GM23338 (cell line): Measurements from ENCODE around the gene XRCC6. TPM values are rescaled to one million over a fixed set of nuclear protein-coding genes. Genes with fewer than 3 reads are reported as not detected.

ENCODE experiments used
- ATAC-seq: fragments of 200-7000 bp; cut with Tn5 transposase; 3 replicates; pipeline ENCODE4 v1.9.1; 2020
- DNase-seq: peaks from one replicate; pipeline ENCODE4 v3.0.0-alpha.2; 2015; ENCODE audit warnings: low spot score
- H2AFZ ChIP-seq: fragments of 200-600 bp; sonication (generic); 2 replicates; pipeline ENCODE4 v1.8.0; 2016; ENCODE audit warnings: antibody characterized with exemption, mild to moderate bottlenecking, moderate library complexity
- H3F3A ChIP-seq: fragments of 200-600 bp; sonication (generic); replicated peaks from 2 replicates; pipeline ENCODE4 v1.8.0; 2017; ENCODE audit warnings: antibody characterized with exemption, mixed run types, low read depth
- H3K27ac ChIP-seq: fragments of 200-600 bp; sonication (generic); 2 replicates; pipeline ENCODE4 v1.6.1; 2016; ENCODE audit warnings: low read depth
- H3K27me3 ChIP-seq: fragments of 200-600 bp; sonication (generic); 2 replicates; pipeline ENCODE4 v1.8.0; 2016; ENCODE audit warnings: mild to moderate bottlenecking, mixed run types, moderate library complexity; ENCODE audit not compliant: insufficient read depth
- H3K36me3 ChIP-seq: fragments of 200-600 bp; sonication (generic); 2 replicates; pipeline ENCODE4 v1.8.0; 2016; ENCODE audit warnings: mild to moderate bottlenecking; ENCODE audit not compliant: insufficient read depth
- H3K4me1 ChIP-seq: fragments of 200-600 bp; sonication (generic); 2 replicates; pipeline ENCODE4 v1.8.0; 2016; ENCODE audit warnings: mild to moderate bottlenecking, moderate library complexity; ENCODE audit not compliant: insufficient read depth
- H3K4me2 ChIP-seq: fragments of 200-600 bp; sonication (generic); 2 replicates; pipeline ENCODE4 v1.7.1; 2017; ENCODE audit warnings: mixed run types
- H3K4me3 ChIP-seq: fragments of 200-600 bp; sonication (generic); 2 replicates; pipeline ENCODE4 v1.6.1; 2016; ENCODE audit warnings: mixed run types
- H3K79me2 ChIP-seq: fragments of 200-600 bp; sonication (generic); replicated peaks from 2 replicates; pipeline ENCODE4 v1.8.0; 2017; ENCODE audit warnings: mild to moderate bottlenecking; ENCODE audit not compliant: insufficient read depth
- H3K9me2 ChIP-seq: fragments of 200-600 bp; sonication (generic); 2 replicates; pipeline ENCODE4 v1.8.0; 2017; ENCODE audit not compliant: insufficient read depth
- H4K20me1 ChIP-seq: fragments of 200-600 bp; sonication (generic); replicated peaks from 2 replicates; pipeline ENCODE4 v1.8.0; 2017; ENCODE audit warnings: mild to moderate bottlenecking; ENCODE audit not compliant: insufficient read depth
- H3K27ac Mint-ChIP-seq: 2 replicates; pipeline ENCODE4 v1.8.0; 2020; ENCODE audit warnings: inconsistent platforms, mild to moderate bottlenecking, moderate library complexity, mixed read lengths
- H3K27me3 Mint-ChIP-seq: 3 replicates; pipeline ENCODE4 v1.8.0; 2022; ENCODE audit warnings: low read depth, mild to moderate bottlenecking, moderate library complexity, mixed read lengths, inconsistent platforms; ENCODE audit not compliant: insufficient read depth, poor library complexity
- H3K36me3 Mint-ChIP-seq: 3 replicates; pipeline ENCODE4 v1.8.0; 2021; ENCODE audit warnings: low read depth, mild to moderate bottlenecking, inconsistent platforms, moderate library complexity, mixed read lengths
- H3K4me1 Mint-ChIP-seq: 3 replicates; pipeline ENCODE4 v1.8.0; 2020; ENCODE audit warnings: mild to moderate bottlenecking, inconsistent platforms, mixed read lengths
- H3K4me3 Mint-ChIP-seq: 3 replicates; pipeline ENCODE4 v1.8.0; 2021; ENCODE audit warnings: moderate library complexity, mild to moderate bottlenecking, inconsistent platforms, mixed read lengths
- H3K9me3 Mint-ChIP-seq: 3 replicates; pipeline ENCODE4 v1.8.0; 2020; ENCODE audit warnings: moderate library complexity, mild to moderate bottlenecking, inconsistent platforms, mixed read lengths
- CTCF ChIP-seq, 2 experiments: fragments of 200-600 bp in 1 of 2; sonication (generic) in 1 of 2; conservative IDR thresholded peaks; 2 replicates each; pipeline versions ENCODE4 v1.5.1 to v1.6.1; 2016 to 2017; ENCODE audit warnings: antibody characterized with exemption in 2 of 2, low read depth in 2 of 2, mild to moderate bottlenecking in 2 of 2, moderate library complexity in 1 of 2
- EZH2 ChIP-seq: fragments of 200-600 bp; sonication (generic); IDR thresholded peaks from one replicate; pipeline ENCODE4 v1.8.0; 2017; ENCODE audit warnings: antibody characterized with exemption, mild to moderate bottlenecking, low read depth; ENCODE audit not compliant: unreplicated experiment
- JUNB ChIP-seq: IDR thresholded peaks from one replicate; pipeline ENCODE4 v1.6.1; 2016; ENCODE audit warnings: antibody characterized with exemption; ENCODE audit not compliant: unreplicated experiment
- NANOG ChIP-seq: IDR thresholded peaks from 2 replicates; pipeline ENCODE4 v1.6.1; 2016; ENCODE audit warnings: antibody characterized with exemption, borderline replicate concordance
- POLR2AphosphoS5 ChIP-seq: IDR thresholded peaks from 2 replicates; pipeline ENCODE4 v1.6.1; 2016; ENCODE audit warnings: antibody characterized with exemption, low read depth
- REST ChIP-seq: IDR thresholded peaks from one replicate; pipeline ENCODE4 v1.6.1; 2018; ENCODE audit warnings: antibody characterized with exemption; ENCODE audit not compliant: unreplicated experiment
- STAT1 ChIP-seq: IDR thresholded peaks from one replicate; pipeline ENCODE4 v1.6.1; 2016; ENCODE audit warnings: antibody characterized with exemption; ENCODE audit not compliant: unreplicated experiment
- ZNF114 ChIP-seq: fragments of 250-450 bp; sonication (Bioruptor Pico); IDR thresholded peaks from 2 replicates; pipeline ENCODE4 v1.5.0; 2020; ENCODE audit warnings: mild to moderate bottlenecking, moderate library complexity
- ZNF331 ChIP-seq: fragments of 250-450 bp; sonication (Bioruptor Pico); IDR thresholded peaks from 2 replicates; pipeline ENCODE4 v1.5.0; 2020; ENCODE audit warnings: low read depth, mild to moderate bottlenecking, moderate library complexity
- ZNF462 ChIP-seq: fragments of 250-450 bp; sonication (Bioruptor Pico); IDR thresholded peaks from 2 replicates; pipeline ENCODE4 v1.5.0; 2020; ENCODE audit warnings: mild to moderate bottlenecking, moderate library complexity
- polyA plus RNA-seq: library from polyadenylated mRNA; unstranded; fragments of >200 nt; fragmentation: Nextera tagmentation; extraction: Ambion mirVana; gene quantifications from 2 replicates; pipeline ENCODE4 v1.2.1, GENCODE V29; 2016
- total RNA-seq: library from RNA; depleted of rRNA; stranded (reverse); fragments of >200 nt; shearing (Covaris generic); gene quantifications from 2 replicates; pipeline ENCODE4 v1.2.3, GENCODE V29; 2014

XRCC6 gene
- total and polyA plus RNA-seq, 2 experiments from 2014 or later, result 351 to 498 TPM

- no peak for TF ChIP-seq ZNF462 (CRISPR knock-in tag)
- TF ChIP-seq STAT1, result no peak
- no peak for TF ChIP-seq REST
- TF ChIP-seq JUNB, result no peak
- TF ChIP-seq NANOG, result no peak
These were observed 53.8 kb downstream of the XRCC6 start (continued) for GRCh38 chr22:41674846-41675340.

- peaks cover 62% of the 10 kb centered on the region for H3K36me3 Mint-ChIP-seq
- Histone ChIP-seq H3F3A (peaks cover 3% of the 10 kb centered on the region; the same call in 1 of the 2 replicates), H3K9me2 (no peaks in the 10 kb centered on the region), H3K4me3 (no peak overlapping the region), H3K4me2 (no peak overlapping the region), H3K27me3 (no peaks in the 10 kb centered on the region), H4K20me1 (peaks cover 51% of the 10 kb centered on the region), H3K36me3 (peaks cover 22% of the 10 kb centered on the region), H3K27ac (no peak overlapping the region), H3K79me2 (peaks cover 59% of the 10 kb centered on the region), H3K4me1 (no peaks in the 10 kb centered on the region), H2AFZ (no peak overlapping the region)
- no peak overlapping the region for H3K4me3 Mint-ChIP-seq
- H3K27me3 Mint-ChIP-seq, result peaks cover 4% of the 10 kb centered on the region
- DNase-seq, result no peak
- H3K9me3 Mint-ChIP-seq, result no peaks in the 10 kb centered on the region
- no peak for ATAC-seq
- no peaks in the 10 kb centered on the region; the same call in 2 of the 3 replicates for H3K4me1 Mint-ChIP-seq
- H3K27ac Mint-ChIP-seq, result no peak overlapping the region
- no peak for TF ChIP-seq POLR2AphosphoS5
- no peak for TF ChIP-seq ZNF331 (CRISPR knock-in tag)
- no peak for TF ChIP-seq STAT1
- TF ChIP-seq CTCF (conservative IDR thresholded peaks at IDR 0.05; ENCODE audit: low read depth in 2 of 2), result no peak
- no peak for TF ChIP-seq REST
- no peak for TF ChIP-seq EZH2
- no peak for TF ChIP-seq ZNF114
These were observed 55.0 kb downstream of the XRCC6 start for GRCh38 chr22:41676134-41676533.
